HL-60 (cell line): ENCODE measurements around the gene PIM2.

ENCODE experiments used
- DNase-seq, 2 experiments: peaks; one replicate each; pipeline ENCODE4 v3.0.0-alpha.2; 2010 to 2020; ENCODE audit warnings: low read depth in 1 of 2, low spot score in 1 of 2
- H3K27ac ChIP-seq: fragments of 250-450 bp; sonication (Bioruptor Pico); replicated peaks from 2 replicates; pipeline ENCODE4 v1.5.1; 2020; ENCODE audit warnings: mild to moderate bottlenecking, moderate library complexity
- H3K27me3 ChIP-seq: fragments of 250-450 bp; sonication (Bioruptor Pico); 2 replicates; pipeline ENCODE4 v1.5.1; 2021; ENCODE audit warnings: mild to moderate bottlenecking, moderate library complexity; ENCODE audit not compliant: insufficient read depth, poor library complexity, severe bottlenecking
- H3K4me3 ChIP-seq: replicated peaks from 2 replicates; pipeline ENCODE4 v1.5.1; 2011; ENCODE audit warnings: mild to moderate bottlenecking, control low read depth, low read length; ENCODE audit not compliant: insufficient read depth
- GABPA ChIP-seq: IDR thresholded peaks from 2 replicates; pipeline ENCODE4 v1.6.1; 2012; ENCODE audit warnings: low read depth
- POLR2AphosphoS5 ChIP-seq: IDR thresholded peaks from 2 replicates; pipeline ENCODE4 v1.6.1; 2012; ENCODE audit warnings: low read depth
- SPI1 ChIP-seq: IDR thresholded peaks from 2 replicates; pipeline ENCODE4 v1.6.1; 2012; ENCODE audit warnings: low read depth, mild to moderate bottlenecking, borderline replicate concordance
- TF ChIP-seq, protein P1 (sequence below): IDR thresholded peaks from 2 replicates; pipeline ENCODE4 v1.6.1; 2012; ENCODE audit warnings: low read depth; ENCODE audit not compliant: insufficient replicate concordance
- TF ChIP-seq, protein P2 (sequence below): IDR thresholded peaks from one replicate; pipeline ENCODE4 v1.5.1; 2011; ENCODE audit warnings: low read length, control low read depth, inconsistent platforms; ENCODE audit not compliant: insufficient read depth

Gene PIM2

GRCh38 chrX:48927123-48927522, 8.3 kb upstream of the PIM2 start:
- Histone ChIP-seq H3K27ac (no peak overlapping the region), H3K27me3 (no peaks in the 10 kb centered on the region), H3K4me3 (no peak overlapping the region)
- TF ChIP-seq POLR2AphosphoS5 (no peak), GABPA (no peak), SPI1 (no peak)
- TF ChIP-seq, protein P1, sequence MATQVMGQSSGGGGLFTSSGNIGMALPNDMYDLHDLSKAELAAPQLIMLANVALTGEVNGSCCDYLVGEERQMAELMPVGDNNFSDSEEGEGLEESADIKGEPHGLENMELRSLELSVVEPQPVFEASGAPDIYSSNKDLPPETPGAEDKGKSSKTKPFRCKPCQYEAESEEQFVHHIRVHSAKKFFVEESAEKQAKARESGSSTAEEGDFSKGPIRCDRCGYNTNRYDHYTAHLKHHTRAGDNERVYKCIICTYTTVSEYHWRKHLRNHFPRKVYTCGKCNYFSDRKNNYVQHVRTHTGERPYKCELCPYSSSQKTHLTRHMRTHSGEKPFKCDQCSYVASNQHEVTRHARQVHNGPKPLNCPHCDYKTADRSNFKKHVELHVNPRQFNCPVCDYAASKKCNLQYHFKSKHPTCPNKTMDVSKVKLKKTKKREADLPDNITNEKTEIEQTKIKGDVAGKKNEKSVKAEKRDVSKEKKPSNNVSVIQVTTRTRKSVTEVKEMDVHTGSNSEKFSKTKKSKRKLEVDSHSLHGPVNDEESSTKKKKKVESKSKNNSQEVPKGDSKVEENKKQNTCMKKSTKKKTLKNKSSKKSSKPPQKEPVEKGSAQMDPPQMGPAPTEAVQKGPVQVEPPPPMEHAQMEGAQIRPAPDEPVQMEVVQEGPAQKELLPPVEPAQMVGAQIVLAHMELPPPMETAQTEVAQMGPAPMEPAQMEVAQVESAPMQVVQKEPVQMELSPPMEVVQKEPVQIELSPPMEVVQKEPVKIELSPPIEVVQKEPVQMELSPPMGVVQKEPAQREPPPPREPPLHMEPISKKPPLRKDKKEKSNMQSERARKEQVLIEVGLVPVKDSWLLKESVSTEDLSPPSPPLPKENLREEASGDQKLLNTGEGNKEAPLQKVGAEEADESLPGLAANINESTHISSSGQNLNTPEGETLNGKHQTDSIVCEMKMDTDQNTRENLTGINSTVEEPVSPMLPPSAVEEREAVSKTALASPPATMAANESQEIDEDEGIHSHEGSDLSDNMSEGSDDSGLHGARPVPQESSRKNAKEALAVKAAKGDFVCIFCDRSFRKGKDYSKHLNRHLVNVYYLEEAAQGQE = no peak
- TF ChIP-seq, protein P2, sequence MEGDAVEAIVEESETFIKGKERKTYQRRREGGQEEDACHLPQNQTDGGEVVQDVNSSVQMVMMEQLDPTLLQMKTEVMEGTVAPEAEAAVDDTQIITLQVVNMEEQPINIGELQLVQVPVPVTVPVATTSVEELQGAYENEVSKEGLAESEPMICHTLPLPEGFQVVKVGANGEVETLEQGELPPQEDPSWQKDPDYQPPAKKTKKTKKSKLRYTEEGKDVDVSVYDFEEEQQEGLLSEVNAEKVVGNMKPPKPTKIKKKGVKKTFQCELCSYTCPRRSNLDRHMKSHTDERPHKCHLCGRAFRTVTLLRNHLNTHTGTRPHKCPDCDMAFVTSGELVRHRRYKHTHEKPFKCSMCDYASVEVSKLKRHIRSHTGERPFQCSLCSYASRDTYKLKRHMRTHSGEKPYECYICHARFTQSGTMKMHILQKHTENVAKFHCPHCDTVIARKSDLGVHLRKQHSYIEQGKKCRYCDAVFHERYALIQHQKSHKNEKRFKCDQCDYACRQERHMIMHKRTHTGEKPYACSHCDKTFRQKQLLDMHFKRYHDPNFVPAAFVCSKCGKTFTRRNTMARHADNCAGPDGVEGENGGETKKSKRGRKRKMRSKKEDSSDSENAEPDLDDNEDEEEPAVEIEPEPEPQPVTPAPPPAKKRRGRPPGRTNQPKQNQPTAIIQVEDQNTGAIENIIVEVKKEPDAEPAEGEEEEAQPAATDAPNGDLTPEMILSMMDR = no peak
- no peak for DNase-seq

DNA sequence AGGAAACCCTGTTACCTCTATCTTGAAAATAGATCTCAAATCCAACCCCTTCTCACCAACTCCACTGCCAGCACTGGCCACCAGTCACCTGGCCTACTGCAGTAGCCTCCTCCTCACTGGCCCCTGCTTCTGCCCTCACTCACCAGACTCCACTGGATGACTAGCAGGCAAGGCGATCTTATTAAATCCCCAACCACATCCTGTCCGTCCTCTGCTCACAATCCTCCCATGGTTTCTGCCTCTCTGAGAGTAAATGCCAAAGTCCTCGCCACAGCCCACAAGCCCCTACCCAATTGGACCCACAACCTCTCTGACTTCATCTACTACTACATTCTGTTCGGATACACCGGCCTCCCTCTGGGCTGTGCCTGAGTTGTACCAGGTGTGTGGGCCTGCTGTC, 5.4 kb upstream of the PIM2 start:
- H3K4me3 ChIP-seq = no peak overlapping the region
- DNase-seq = no peak

GRCh38 chrX:48923771-48924170, 4.9 kb upstream of the PIM2 start:
- TF ChIP-seq GABPA = no peak
- no peak for TF ChIP-seq SPI1
- TF ChIP-seq POLR2AphosphoS5 = no peak
- TF ChIP-seq, protein P2 = no peak
- TF ChIP-seq, protein P1 = no peak
- no peak overlapping the region for H3K27ac ChIP-seq
- no peak for DNase-seq
- no peak overlapping the region for H3K4me3 ChIP-seq
- H3K27me3 ChIP-seq = no peaks in the 10 kb centered on the region

More for the DNA sequence above, 5.4 kb upstream of the PIM2 start:
- no peak overlapping the region for H3K27ac ChIP-seq
- TF ChIP-seq, protein P2 = no peak
- TF ChIP-seq GABPA = no peak
- TF ChIP-seq SPI1 = no peak
- TF ChIP-seq, protein P1 = no peak
- H3K27me3 ChIP-seq = no peaks in the 10 kb centered on the region
